WERI-Rb-1 (cell line): ENCODE measurements around the gene AGPAT1.
"Not testable (repeated sequence)": the region's sequence is repeated elsewhere in the genome, so short reads cannot be mapped to it uniquely, and the experiment has no call there.

Experiments used
- DNase-seq: peaks from one replicate; pipeline ENCODE4 v3.0.0-alpha.2; 2020
- H3K27ac ChIP-seq: fragments of 250-450 bp; sonication (Bioruptor Pico); 2 replicates; pipeline ENCODE4 v1.5.1; 2020; ENCODE audit warnings: mild to moderate bottlenecking, moderate library complexity
- H3K27me3 ChIP-seq: fragments of 250-450 bp; sonication (Bioruptor Pico); 2 replicates; pipeline ENCODE4 v1.5.1; 2021; ENCODE audit warnings: mild to moderate bottlenecking, low read depth, moderate library complexity; ENCODE audit not compliant: insufficient read depth, severe bottlenecking
- H3K36me3 ChIP-seq: fragments of 250-450 bp; sonication (Bioruptor Pico); 2 replicates; pipeline ENCODE4 v1.5.1; 2020; ENCODE audit warnings: mild to moderate bottlenecking, moderate library complexity
- H3K4me3 ChIP-seq: 2 replicates; pipeline ENCODE4 v1.5.1; 2011; ENCODE audit warnings: low read depth, mild to moderate bottlenecking, control low read depth, low read length
- H3K9me3 ChIP-seq: fragments of 250-450 bp; sonication (Bioruptor Pico); 2 replicates; pipeline ENCODE4 v1.5.1; 2021; ENCODE audit warnings: mild to moderate bottlenecking, moderate library complexity; ENCODE audit not compliant: severe bottlenecking
- TF ChIP-seq, protein P1 (sequence below): IDR thresholded peaks from 2 replicates; pipeline ENCODE4 v1.5.1; 2011; ENCODE audit warnings: low read depth, mild to moderate bottlenecking, control low read depth, inconsistent platforms, low read length

AGPAT1 gene

DNA sequence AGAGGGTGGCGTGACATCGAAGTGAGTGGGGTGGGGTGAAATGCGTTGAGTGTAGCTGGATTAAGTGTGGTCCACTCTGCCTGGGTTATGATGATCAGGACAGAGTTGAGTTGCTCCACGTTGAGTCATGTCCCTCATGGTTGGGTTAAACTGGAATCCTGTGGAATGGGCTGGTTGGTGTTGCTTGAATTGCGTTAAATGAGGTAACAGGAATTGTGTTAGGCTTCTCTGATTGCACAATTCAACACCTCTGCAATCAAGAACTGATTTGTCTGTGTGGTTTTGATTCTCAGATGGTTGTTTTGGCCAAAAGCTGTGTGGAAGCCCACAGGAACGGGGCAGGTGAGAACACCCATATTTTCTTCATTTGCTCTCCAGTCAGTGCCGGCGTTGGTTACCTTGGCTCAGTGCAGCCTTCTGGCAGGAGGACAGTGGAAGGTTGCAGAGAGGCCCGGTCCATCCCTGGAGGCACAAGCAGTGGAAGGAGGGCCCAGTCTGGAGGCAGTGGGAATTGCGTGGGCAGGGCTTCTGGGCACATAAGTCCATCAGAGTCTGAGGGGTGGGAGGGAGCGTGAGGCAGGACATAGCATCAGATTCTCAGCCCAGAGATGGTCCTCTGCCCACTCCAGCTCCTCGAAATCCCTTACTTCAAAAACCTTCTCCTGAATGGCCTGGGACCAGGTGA lies 36.3 kb upstream of the AGPAT1 start:
- TF ChIP-seq, protein P1, sequence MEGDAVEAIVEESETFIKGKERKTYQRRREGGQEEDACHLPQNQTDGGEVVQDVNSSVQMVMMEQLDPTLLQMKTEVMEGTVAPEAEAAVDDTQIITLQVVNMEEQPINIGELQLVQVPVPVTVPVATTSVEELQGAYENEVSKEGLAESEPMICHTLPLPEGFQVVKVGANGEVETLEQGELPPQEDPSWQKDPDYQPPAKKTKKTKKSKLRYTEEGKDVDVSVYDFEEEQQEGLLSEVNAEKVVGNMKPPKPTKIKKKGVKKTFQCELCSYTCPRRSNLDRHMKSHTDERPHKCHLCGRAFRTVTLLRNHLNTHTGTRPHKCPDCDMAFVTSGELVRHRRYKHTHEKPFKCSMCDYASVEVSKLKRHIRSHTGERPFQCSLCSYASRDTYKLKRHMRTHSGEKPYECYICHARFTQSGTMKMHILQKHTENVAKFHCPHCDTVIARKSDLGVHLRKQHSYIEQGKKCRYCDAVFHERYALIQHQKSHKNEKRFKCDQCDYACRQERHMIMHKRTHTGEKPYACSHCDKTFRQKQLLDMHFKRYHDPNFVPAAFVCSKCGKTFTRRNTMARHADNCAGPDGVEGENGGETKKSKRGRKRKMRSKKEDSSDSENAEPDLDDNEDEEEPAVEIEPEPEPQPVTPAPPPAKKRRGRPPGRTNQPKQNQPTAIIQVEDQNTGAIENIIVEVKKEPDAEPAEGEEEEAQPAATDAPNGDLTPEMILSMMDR, result no peak

DNA sequence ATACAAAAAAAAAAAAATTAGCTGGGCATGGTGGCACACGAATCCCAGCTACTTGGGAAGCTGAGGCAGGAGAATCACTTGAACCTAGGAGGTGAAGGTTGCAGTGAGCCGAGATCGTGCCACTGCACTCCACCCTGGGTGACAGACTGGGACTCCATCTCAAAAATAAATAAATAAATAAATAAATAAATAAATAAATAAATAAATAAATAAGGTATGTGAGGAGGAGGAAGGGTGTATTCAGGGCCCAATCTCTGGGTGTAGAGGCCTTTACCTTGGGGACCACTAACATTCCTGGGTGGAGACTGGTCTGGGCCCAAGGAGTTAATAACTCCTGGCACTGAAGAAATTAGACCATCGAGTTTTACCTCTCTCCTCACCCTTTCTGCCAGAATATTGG lies 35.5 kb upstream of the AGPAT1 start:
- H3K9me3 ChIP-seq, H3K27ac ChIP-seq, H3K36me3 ChIP-seq, H3K4me3 ChIP-seq, H3K27me3 ChIP-seq, DNase-seq: not testable (repeated sequence)

More for the DNA sequence above, 36.3 kb upstream of the AGPAT1 start:
- Histone ChIP-seq H3K27me3 (peaks cover 10% of the 10 kb centered on the region), H3K27ac (no peak overlapping the region), H3K9me3 (no peaks in the 10 kb centered on the region), H3K36me3 (no peaks in the 10 kb centered on the region), H3K4me3 (no peak overlapping the region)
- no peak for DNase-seq

- H3K9me3 ChIP-seq, result no peaks in the 10 kb centered on the region
- TF ChIP-seq, protein P1, result no peak
- no peak overlapping the region for H3K27ac ChIP-seq
- no peaks in the 10 kb centered on the region for H3K36me3 ChIP-seq
- DNase-seq, result no peak
- H3K27me3 ChIP-seq, result peaks cover 6% of the 10 kb centered on the region
- H3K4me3 ChIP-seq, result no peak overlapping the region
These were observed 34.3 kb upstream of the AGPAT1 start for GRCh38 chr6:32210191-32210601.

- Histone ChIP-seq H3K36me3 (no peaks in the 10 kb centered on the region), H3K27me3 (no peaks in the 10 kb centered on the region), H3K9me3 (no peaks in the 10 kb centered on the region), H3K4me3 (no peak overlapping the region), H3K27ac (no peak overlapping the region)
- no peak for DNase-seq
- TF ChIP-seq, protein P1, result no peak
These were observed 33.1 kb upstream of the AGPAT1 start for GRCh38 chr6:32208996-32209395.

DNA sequence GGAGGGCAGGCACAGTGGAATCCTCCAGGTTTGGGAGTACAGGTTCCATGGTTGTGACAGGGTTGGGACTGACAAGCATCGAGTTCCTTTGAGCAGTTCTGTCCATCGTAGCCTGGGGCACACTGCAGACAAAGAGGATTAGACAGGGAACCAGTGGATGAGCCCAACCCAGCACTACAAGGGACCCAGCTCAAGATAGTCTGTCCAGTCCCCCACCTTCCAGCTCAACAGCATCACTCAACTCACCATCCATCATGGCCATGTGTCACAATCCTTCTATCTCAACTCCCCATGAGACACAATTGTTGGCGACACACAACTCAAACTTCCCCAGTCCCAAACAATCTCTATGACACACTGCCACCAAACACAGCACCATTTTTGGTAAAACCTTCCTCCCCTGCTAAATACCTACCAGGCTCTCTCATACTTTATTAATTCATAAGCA lies 28.4 kb upstream of the AGPAT1 start:
- Histone ChIP-seq H3K4me3 (no peak overlapping the region), H3K9me3 (no peaks in the 10 kb centered on the region), H3K36me3 (no peaks in the 10 kb centered on the region), H3K27me3 (no peaks in the 10 kb centered on the region), H3K27ac (no peak overlapping the region)
- TF ChIP-seq, protein P1, result no peak
- DNase-seq, result no peak

- no peaks in the 10 kb centered on the region for H3K9me3 ChIP-seq
- no peaks in the 10 kb centered on the region for H3K27me3 ChIP-seq
- no peak for DNase-seq
- TF ChIP-seq, protein P1, result no peak
- H3K36me3 ChIP-seq, result no peaks in the 10 kb centered on the region
- H3K4me3 ChIP-seq, result no peak overlapping the region
- no peak overlapping the region for H3K27ac ChIP-seq
These were observed 27.8 kb upstream of the AGPAT1 start for GRCh38 chr6:32203426-32204267.
